GM04504 (cell line): ENCODE measurements around the gene ELOVL1.

Experiments used
- DNase-seq: peaks from one replicate; pipeline ENCODE4 v3.0.0-alpha.2; 2012; ENCODE audit warnings: low read depth

ELOVL1 gene

GRCh38 chr1:43327549-43328292 lies 40.1 kb downstream of the ELOVL1 start:
- DNase-seq: peak; percentile 24

- DNase-seq: no peak
Measured at GRCh38 chr1:43325381-43325780, 42.4 kb downstream of the ELOVL1 start.

DNA sequence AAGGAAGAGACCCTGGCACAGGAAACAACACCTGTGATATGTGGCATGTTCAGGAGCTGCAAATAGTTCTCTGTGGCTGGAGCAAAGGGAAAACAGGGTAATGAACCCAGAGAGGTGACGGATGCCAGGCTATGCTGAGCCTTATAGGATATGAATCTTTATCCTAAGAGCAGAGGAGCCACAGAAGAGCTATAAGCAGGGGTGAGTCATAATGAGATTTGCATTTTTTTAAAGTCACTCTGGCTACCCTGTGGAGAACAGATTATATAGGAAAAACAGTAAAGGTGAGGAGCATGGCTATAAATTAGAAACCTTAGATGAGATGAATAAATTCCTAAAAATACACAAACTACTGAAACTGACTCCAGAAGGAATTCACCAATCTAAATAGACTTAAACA lies 43.0 kb downstream of the ELOVL1 start:
- DNase-seq: no peak

- no peak for DNase-seq
Measured at GRCh38 chr1:43322506-43322905, 45.3 kb downstream of the ELOVL1 start.

GRCh38 chr1:43321331-43321891 lies 46.4 kb downstream of the ELOVL1 start:
- no peak for DNase-seq

GRCh38 chr1:43319766-43320165 lies 48.0 kb downstream of the ELOVL1 start:
- DNase-seq: no peak

- DNase-seq: no peak
Measured at GRCh38 chr1:43319288-43319687, 48.5 kb downstream of the ELOVL1 start.

GRCh38 chr1:43318831-43319230 lies 49.0 kb downstream of the ELOVL1 start:
- DNase-seq: no peak

DNA sequence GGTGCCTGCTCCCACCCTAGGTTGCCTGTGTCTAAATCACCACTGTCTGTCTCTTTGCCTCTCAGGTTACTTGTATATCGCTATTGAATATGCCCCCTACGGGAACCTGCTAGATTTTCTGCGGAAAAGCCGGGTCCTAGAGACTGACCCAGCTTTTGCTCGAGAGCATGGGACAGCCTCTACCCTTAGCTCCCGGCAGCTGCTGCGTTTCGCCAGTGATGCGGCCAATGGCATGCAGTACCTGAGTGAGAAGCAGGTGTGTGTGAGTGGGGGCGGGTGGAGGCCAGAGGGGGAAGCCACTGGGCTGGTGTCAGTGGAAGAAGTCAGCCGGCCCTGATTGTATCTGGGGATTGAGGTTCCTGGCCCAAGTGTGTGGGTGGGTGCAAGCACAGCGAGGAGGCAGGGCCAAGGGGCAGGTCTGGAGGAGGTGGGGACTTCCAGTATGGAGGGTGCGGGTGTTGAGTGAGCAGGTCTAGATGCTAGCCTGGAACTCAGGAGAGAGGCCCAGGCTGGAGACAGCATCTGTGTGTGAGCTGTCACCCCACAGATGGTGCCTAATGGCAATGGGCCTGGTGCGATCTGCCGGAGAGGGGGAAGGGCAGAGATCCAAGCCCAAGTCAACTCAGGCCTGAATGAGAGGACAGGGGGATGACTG lies 49.9 kb downstream of the ELOVL1 start:
- DNase-seq: no peak

DNA sequence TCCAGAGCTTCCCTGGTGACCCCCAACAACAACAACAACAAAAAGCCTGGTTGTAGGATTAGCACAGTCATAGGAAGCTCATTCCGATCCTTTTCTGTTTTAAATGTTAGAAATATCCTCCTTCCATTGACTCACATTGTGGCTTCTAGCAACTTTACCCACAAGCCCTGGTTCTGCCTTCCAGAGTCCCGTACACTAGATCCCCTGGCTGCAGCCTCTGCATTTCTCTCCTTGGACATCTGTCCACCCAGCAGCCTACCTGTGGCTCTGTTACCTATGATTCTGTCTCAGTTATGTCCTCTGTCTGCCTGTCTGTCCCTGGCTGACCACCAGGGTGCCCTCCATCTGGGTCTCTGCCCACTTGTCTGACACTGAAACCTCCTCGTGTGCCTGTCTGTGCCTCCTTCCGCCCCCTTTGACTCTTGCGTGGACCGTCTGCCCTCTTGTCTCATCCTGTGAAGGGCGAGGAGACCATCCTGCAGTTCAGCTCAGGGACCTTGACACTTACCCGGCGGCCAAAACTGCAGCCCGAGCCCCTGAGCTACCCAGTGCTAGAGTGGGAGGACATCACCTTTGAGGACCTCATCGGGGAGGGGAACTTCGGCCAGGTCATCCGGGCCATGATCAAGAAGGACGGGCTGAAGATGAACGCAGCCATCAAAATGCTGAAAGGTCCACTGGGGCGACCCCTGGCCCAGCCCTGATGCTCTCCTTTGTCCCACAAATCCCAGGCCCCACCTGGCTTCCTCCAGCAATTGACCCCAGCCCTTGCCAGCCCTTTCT lies 50.9 kb downstream of the ELOVL1 start:
- no peak for DNase-seq

- no peak for DNase-seq
Measured at GRCh38 chr1:43315963-43316737, 51.7 kb downstream of the ELOVL1 start.

DNA sequence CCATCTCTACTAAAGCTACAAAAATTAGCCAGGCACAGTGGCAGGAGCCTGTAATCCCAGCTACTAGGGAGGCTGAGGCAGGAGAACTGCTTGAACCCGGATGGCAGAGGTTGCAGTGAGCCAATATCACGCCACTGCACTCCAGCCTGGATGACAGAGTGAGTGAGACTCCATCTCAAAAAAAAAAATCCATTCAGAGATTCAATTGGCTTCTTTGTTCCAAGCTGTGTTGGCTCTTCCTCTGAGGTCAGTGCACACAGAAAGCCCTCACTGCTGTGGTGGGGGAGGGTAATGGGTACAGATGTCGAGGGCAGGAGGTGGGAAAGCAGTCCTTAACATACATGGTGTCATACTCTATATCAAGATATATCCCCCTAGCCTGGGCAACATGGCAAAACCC lies 52.3 kb downstream of the ELOVL1 start:
- no peak for DNase-seq

DNA sequence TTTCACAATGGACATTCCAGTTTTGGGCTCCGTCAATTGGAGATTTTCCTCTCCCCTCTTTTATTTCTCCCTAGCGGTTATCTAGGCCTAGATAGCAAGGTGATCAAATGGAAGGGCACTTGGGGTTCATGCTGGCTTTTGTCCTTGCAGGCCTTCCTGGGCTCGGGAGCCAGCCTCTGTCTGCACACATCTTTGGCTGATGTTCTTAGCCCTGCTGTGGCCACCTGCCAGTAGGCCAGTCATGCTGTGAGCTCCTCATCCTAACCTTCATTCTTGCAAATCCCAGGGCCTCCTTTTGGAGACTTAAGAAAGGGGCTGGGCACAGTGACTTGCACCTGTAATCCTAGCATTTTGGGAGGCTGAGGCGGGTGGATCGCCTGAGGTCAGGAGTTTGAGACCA lies 53.6 kb downstream of the ELOVL1 start:
- DNase-seq: no peak

DNA sequence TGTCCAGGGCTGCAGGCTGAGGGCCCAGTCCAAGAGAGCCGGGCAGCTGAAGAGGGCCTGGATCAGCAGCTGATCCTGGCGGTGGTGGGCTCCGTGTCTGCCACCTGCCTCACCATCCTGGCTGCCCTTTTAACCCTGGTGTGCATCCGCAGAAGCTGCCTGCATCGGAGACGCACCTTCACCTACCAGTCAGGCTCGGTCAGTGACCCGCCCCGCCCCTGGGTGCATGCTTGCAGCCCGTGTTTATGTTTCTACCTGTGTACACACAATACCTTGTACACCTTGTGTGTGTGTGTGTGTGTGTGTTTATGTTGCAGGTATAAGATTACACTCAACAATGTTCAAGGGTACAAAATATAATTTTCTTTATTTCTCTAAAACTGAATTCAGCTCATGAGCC lies 54.0 kb downstream of the ELOVL1 start:
- no peak for DNase-seq
